Measurements from ENCODE around the gene TAX1BP3. TPM values are rescaled to one million over a fixed set of nuclear protein-coding genes. Genes with fewer than 3 reads are reported as not detected.

TAX1BP3 gene
- total RNA-seq, 1 donor from 2014 or later: 238 TPM

- DNase-seq: no peak
These were observed 45.3 kb downstream of the TAX1BP3 start for GRCh38 chr17:3622977-3623594.

GRCh38 chr17:3621146-3621720 is 47.1 kb downstream of the TAX1BP3 start:
- no peak for DNase-seq

GRCh38 chr17:3615160-3615870 is 53.1 kb downstream of the TAX1BP3 start:
- no peak for DNase-seq

- DNase-seq: no peak
These were observed 55.3 kb downstream of the TAX1BP3 start for GRCh38 chr17:3613124-3613523.

Other genes with a start within 250 kb of the TAX1BP3 start
- gene OR1E2, start 234.7 kb downstream of the TAX1BP3 start, total RNA-seq: not detected in 2 replicates
- under 0.01 and 0.23 TPM in 2 replicates for gene SPATA22, start 196.8 kb downstream of the TAX1BP3 start, total RNA-seq
- not detected in 2 replicates for gene ASPA, start 192.6 kb downstream of the TAX1BP3 start, total RNA-seq
- gene TRPV3, start 110.8 kb downstream of the TAX1BP3 start, total RNA-seq: not detected in 2 replicates
- 0.84 and 1.5 TPM in 2 replicates for gene TRPV1, start 59.2 kb downstream of the TAX1BP3 start, total RNA-seq
- 21.8 and 29.0 TPM in 2 replicates for gene SHPK, start 32.3 kb downstream of the TAX1BP3 start, total RNA-seq
- gene CTNS, start 31.8 kb downstream of the TAX1BP3 start, total RNA-seq: 28.2 and 37.8 TPM in 2 replicates
- 11.4 and 14.6 TPM in 2 replicates for gene EMC6, start 234 bp upstream of the TAX1BP3 start, total RNA-seq
- 0.23 and 0.51 TPM in 2 replicates for gene P2RX5, start 27.6 kb upstream of the TAX1BP3 start, total RNA-seq
- gene HASPIN, start 55.3 kb upstream of the TAX1BP3 start, total RNA-seq: 4.3 and 14.3 TPM in 2 replicates
- 7.3 and 15.7 TPM in 2 replicates for gene ITGAE, start 132.6 kb upstream of the TAX1BP3 start, total RNA-seq
- 20.9 and 23.8 TPM in 2 replicates for gene NCBP3, start 177.7 kb upstream of the TAX1BP3 start, total RNA-seq
- gene CAMKK1, start 224.5 kb upstream of the TAX1BP3 start, total RNA-seq: 0.79 and 2.2 TPM in 2 replicates
- not detected in 2 replicates for gene P2RX1, start 247.9 kb upstream of the TAX1BP3 start, total RNA-seq